Astrocyte of the cerebellum (primary cell): ENCODE results near the gene LRP6.

ENCODE experiments used
- DNase-seq: peaks from one replicate; pipeline ENCODE4 v3.0.0-alpha.2; 2011; ENCODE audit warnings: low read depth
- H3K4me3 ChIP-seq: 2 replicates; pipeline ENCODE4 v1.5.1; 2011; ENCODE audit warnings: mild to moderate bottlenecking, low read depth, low read length, moderate library complexity
- in situ Hi-C: cut with HindIII; loops from 2 replicates; pipeline ENCODE4 v1.10.0; 2017; ENCODE audit warnings: low sequenced_read_pairs
- TF ChIP-seq, protein P1 (sequence below): IDR thresholded peaks from 2 replicates; pipeline ENCODE4 v1.5.1; 2012; ENCODE audit warnings: low read length, low read depth, moderate library complexity, mild to moderate bottlenecking; ENCODE audit errors: missing control alignments

Gene LRP6

GRCh38 chr12:12176402-12176801 is 90.4 kb downstream of the LRP6 start:
- TF ChIP-seq, protein P1, sequence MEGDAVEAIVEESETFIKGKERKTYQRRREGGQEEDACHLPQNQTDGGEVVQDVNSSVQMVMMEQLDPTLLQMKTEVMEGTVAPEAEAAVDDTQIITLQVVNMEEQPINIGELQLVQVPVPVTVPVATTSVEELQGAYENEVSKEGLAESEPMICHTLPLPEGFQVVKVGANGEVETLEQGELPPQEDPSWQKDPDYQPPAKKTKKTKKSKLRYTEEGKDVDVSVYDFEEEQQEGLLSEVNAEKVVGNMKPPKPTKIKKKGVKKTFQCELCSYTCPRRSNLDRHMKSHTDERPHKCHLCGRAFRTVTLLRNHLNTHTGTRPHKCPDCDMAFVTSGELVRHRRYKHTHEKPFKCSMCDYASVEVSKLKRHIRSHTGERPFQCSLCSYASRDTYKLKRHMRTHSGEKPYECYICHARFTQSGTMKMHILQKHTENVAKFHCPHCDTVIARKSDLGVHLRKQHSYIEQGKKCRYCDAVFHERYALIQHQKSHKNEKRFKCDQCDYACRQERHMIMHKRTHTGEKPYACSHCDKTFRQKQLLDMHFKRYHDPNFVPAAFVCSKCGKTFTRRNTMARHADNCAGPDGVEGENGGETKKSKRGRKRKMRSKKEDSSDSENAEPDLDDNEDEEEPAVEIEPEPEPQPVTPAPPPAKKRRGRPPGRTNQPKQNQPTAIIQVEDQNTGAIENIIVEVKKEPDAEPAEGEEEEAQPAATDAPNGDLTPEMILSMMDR, result no peak
- no peak overlapping the region for H3K4me3 ChIP-seq
- no peak for DNase-seq
- in situ Hi-C loops, result no loop called here

DNA sequence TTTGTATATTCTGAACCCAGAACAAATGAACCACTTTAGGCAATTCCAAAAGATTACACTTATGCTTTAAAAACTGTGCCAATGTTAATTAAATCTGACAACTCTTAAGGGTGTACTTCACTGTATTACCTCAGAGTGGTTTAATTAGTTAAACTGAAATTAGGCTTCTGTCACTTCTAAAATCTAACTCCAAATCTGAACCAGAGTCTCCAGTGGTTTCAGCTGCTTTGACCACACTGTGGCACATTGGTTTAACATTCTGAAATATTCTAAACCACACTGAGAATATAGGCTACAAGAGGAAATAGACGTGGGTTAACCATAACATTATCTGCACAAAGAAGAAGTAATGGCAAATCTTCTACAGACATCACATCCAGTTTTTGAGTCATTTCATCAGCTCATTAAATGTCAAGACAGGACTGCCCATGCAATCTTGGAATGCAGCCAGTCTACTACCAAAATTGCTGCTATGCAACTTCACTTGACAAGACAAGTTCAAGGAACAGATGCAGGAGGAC is 94.8 kb downstream of the LRP6 start:
- DNase-seq, result peak; percentile 43
- H3K4me3 ChIP-seq, result no peak overlapping the region
- in situ Hi-C loops, result no loop called here
- TF ChIP-seq, protein P1, result no peak

- TF ChIP-seq, protein P1, result no peak
- in situ Hi-C loops, result no loop called here
- H3K4me3 ChIP-seq, result no peak overlapping the region
- no peak for DNase-seq
These were observed 99.0 kb downstream of the LRP6 start for GRCh38 chr12:12167847-12168246.

DNA sequence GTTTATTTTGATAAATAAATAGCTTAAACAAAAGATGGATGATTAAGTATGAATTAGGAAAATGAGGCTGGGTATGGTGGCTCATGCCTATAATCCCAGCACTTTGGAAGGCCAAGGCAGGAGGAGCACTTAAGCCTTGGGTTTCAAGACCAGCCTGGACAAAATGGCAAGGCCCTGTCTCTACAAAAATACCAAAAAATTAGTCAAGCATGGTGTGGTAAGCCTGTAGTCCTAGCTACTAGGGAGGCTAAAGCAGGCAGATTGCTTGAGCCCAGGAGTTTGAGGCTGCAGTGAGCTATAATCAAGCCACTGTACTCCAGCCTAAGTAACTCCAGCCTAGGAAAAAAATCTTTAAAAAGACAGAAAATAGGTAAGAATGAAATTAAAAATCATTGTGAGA is 100.1 kb downstream of the LRP6 start:
- TF ChIP-seq, protein P1, result no peak
- in situ Hi-C loops, result no loop called here
- no peak for DNase-seq
- no peak overlapping the region for H3K4me3 ChIP-seq

DNA sequence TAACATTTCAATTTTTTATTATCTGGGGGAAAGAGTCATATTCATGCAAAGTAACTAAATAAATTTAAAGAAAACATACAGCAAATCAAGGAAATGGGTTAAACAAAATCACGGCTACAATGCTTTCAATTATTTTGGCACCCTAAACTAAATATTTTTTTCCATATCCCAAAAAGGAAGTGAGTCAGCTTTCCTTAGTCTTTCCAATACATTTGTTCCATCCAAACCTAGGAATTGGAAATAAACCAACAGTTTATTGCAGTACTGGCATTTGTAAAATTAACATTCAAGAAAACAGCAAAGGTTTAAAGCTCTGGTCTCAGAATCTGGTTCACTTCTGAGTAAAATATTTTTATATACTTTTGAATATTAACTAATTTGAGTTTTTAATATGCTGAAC is 106.9 kb downstream of the LRP6 start:
- H3K4me3 ChIP-seq, result no peak overlapping the region
- in situ Hi-C loops, result loop anchor here (5.0 kb wide), 1 partner anchor 33 kb away; no protein-coding TSS in a partner anchor
- TF ChIP-seq, protein P1, result no peak
- peak; percentile 62 for DNase-seq

GRCh38 chr12:12158858-12159257 is 108.0 kb downstream of the LRP6 start:
- no peak for DNase-seq
- TF ChIP-seq, protein P1, result no peak
- in situ Hi-C loops, result no loop called here
- no peak overlapping the region for H3K4me3 ChIP-seq
